ENCODE measurements around the gene EIF3I. TPM values are rescaled to one million over a fixed set of nuclear protein-coding genes. Genes with fewer than 3 reads are reported as not detected.

Gene EIF3I
- total and polyA plus RNA-seq, 8 donors: 21.1 to 444 (median 152) TPM

DNA sequence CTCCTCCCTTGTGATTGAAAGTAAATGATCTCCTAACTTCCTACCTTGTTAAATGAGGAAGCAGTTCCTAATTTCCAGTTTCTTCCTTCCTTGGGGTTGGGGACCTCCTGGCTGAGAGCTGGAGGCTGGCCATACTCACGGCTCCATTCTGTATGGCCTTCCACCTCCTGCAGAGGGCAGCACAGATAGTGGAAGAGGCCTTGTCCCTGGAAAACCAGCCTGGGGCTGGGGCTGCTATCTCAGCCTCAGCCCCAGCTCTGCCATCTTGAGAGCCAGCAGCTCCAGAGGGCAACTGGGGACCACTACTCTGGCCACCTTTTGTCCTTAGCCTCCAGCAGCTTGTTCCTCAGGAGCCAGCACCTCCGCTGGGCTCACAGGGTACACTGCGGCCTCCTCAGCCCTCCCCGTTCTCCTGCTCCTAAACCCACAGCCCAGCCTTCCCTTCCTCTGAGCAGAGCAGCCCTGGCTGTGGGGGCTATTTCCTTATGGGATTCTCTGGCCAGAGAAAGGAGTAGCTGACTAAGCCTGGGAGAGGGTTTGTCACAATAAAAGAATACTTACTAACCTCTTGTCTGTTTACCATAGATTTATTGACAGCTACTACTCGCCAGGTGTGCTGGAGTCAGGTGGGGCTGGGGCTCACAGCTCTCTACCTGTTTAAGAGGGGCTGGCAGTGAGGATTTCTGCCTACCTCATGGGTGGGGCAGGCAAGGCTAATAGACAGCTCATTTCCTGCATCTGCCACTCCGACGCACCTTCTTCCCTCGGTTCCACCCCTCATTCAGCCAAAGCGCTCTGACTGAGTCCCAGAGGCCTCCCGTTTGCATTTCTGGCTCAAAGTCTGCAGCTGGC is 6.4 kb upstream of the EIF3I start:
- intact Hi-C loops (cut with DNase I; ENCODE audit: low total_unique reads): no loop called here
- WGBS, 5 donors: 67 to 77% (median 74%) methylated on average over 10 of the region's 10 CpGs
- no peaks in the 10 kb centered on the region for H3K27me3 ChIP-seq
- TF ChIP-seq EP300 (IDR thresholded peaks at IDR 0.05): no peak
- TF ChIP-seq POLR2AphosphoS5 (IDR thresholded peaks at IDR 0.05): peak in 1 of 3 donors; percentile 44
- TF ChIP-seq, protein P1, sequence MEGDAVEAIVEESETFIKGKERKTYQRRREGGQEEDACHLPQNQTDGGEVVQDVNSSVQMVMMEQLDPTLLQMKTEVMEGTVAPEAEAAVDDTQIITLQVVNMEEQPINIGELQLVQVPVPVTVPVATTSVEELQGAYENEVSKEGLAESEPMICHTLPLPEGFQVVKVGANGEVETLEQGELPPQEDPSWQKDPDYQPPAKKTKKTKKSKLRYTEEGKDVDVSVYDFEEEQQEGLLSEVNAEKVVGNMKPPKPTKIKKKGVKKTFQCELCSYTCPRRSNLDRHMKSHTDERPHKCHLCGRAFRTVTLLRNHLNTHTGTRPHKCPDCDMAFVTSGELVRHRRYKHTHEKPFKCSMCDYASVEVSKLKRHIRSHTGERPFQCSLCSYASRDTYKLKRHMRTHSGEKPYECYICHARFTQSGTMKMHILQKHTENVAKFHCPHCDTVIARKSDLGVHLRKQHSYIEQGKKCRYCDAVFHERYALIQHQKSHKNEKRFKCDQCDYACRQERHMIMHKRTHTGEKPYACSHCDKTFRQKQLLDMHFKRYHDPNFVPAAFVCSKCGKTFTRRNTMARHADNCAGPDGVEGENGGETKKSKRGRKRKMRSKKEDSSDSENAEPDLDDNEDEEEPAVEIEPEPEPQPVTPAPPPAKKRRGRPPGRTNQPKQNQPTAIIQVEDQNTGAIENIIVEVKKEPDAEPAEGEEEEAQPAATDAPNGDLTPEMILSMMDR (IDR thresholded peaks at IDR 0.05): peak in 5 of 7 experiments; percentile 36 to 75 (median 61)
- no peak for TF ChIP-seq POLR2A (IDR thresholded peaks at IDR 0.05)
- peak; percentile 73 to 88 for DNase-seq
- peaks cover 6 to 30% (median 16%) of the 10 kb centered on the region in 4 donors for H3K4me1 ChIP-seq
- H3K27ac ChIP-seq: peak overlapping the region in 2 of 5 donors; percentile 41 to 42
- no peaks in the 10 kb centered on the region for H3K9me3 ChIP-seq
- peaks cover 20 to 66% (median 59%) of the 10 kb centered on the region in 4 donors for H3K36me3 ChIP-seq
- H3K4me3 ChIP-seq: no peak overlapping the region

DNA sequence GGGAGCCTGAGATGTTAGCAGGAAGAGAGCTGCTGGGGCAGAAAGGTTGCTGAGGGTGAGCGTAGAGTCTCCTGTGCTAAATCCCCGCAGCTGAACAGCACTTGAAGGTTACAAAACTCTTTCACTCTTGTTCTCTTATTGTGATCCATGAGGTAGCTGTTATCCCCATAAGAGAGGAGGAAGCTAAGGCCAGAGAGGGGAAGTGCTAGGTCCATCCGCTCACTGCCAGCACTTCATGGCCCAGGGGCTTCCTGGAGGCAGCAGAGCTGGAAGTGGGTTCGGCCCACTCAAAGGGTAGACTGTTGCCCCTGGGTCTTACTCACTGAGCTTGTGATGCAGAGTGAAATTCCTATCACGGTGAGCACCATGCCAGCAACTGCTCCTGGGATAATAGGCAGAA is 5.6 kb upstream of the EIF3I start:
- Histone ChIP-seq H3K36me3 (peaks cover 20 to 66% (median 59%) of the 10 kb centered on the region in 4 donors), H3K27me3 (no peaks in the 10 kb centered on the region), H3K27ac (peak overlapping the region in 1 of 5 donors; percentile 41), H3K4me1 (peaks cover 13 to 37% (median 23%) of the 10 kb centered on the region in 4 donors), H3K9me3 (no peaks in the 10 kb centered on the region), H3K4me3 (no peak overlapping the region)
- intact Hi-C loops (cut with DNase I; ENCODE audit: low total_unique reads): no loop called here
- no peak for DNase-seq
- TF ChIP-seq, protein P1 (IDR thresholded peaks at IDR 0.05): no peak
- no peak for TF ChIP-seq EP300 (IDR thresholded peaks at IDR 0.05)
- no peak for TF ChIP-seq POLR2A (IDR thresholded peaks at IDR 0.05)
- TF ChIP-seq POLR2AphosphoS5 (IDR thresholded peaks at IDR 0.05): no peak
- 87 to 94% (median 90%) methylated on average over 5 of the region's 5 CpGs for WGBS, 5 donors

DNA sequence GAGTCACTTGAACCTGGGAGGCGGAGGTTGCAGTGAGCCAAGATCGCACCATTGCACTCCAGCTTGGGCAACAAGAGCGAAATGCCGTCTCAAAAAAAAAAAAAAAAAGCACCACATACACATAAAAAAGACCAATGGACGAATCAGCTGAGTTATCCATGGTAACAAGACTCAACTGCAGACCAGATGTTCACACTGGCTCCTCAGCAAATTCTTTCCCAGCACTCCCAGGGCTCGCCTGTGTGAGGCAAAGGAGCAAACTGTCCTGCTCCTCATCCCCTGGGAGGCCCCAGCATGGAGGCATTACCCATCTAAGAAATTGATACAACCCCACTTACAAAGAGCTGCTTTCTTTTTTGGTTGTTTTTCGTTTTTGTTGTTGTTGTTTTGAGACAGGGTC is 3.2 kb upstream of the EIF3I start:
- no peak overlapping the region for H3K27ac ChIP-seq
- no peaks in the 10 kb centered on the region for H3K9me3 ChIP-seq
- WGBS, 5 donors: 82 to 89% (median 85%) methylated on average over 7 of the region's 7 CpGs
- TF ChIP-seq EP300 (IDR thresholded peaks at IDR 0.05) (no peak), POLR2AphosphoS5 (IDR thresholded peaks at IDR 0.05) (no peak), POLR2A (IDR thresholded peaks at IDR 0.05) (no peak)
- TF ChIP-seq, protein P1 (IDR thresholded peaks at IDR 0.05): no peak
- DNase-seq: no peak
- no peaks in the 10 kb centered on the region for H3K27me3 ChIP-seq
- peaks cover 20 to 66% (median 58%) of the 10 kb centered on the region in 4 donors for H3K36me3 ChIP-seq
- intact Hi-C loops (cut with DNase I; ENCODE audit: low total_unique reads): no loop called here
- H3K4me1 ChIP-seq: peaks cover 25 to 51% (median 40%) of the 10 kb centered on the region in 4 donors
- no peak overlapping the region for H3K4me3 ChIP-seq

DNA sequence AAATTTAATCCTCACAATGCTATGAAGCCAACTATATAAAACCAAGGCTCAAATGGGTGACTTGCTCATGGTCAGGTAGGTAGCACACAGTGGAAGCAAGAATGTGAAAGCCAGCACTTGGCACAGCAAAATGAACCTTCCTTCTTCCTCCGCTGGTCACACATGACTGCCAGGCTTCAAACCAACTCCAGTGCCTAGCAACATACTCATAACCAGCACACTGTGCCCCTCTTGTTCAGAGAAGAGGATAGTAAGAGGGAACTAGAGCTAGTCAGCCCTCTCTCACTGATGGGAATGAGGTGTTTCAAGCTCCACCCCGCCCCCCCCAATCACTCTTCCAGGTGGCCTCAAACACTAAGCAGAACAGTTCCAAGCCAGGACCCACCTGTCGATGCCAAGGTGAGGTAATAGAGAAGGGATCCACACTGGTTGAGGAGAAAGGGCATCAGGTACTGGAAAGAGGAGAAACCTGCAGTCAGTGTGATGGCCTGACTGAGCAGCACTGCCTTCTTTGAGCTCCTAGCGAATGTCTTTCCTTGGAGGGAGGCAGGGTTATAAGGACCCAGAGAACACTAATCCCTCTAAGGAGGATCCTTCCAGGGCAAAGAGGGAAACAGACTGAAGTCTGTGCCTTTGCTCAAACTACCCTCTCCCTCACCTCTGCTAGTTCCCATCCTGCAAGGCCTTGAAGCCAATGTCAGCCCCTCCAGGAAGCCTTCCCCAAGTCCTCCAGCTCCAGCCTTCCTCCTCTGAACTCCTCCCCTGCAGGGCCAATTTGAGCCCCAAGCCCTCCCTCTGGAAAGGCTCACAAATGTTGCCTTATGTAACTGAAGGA is 1.2 kb upstream of the EIF3I start:
- Histone ChIP-seq H3K9me3 (no peaks in the 10 kb centered on the region), H3K4me3 (peak overlapping the region; percentile 88 to 95 (median 92)), H3K36me3 (peaks cover 26 to 67% (median 59%) of the 10 kb centered on the region in 4 donors), H3K27ac (peak overlapping the region in 4 of 5 donors; percentile 90 to 97 (median 94)), H3K4me1 (peaks cover 28 to 52% (median 38%) of the 10 kb centered on the region in 4 donors), H3K27me3 (no peaks in the 10 kb centered on the region)
- 86 to 92% (median 91%) methylated on average over 3 to 4 of the region's 4 CpGs for WGBS, 5 donors
- intact Hi-C loops (cut with DNase I; ENCODE audit: low total_unique reads): no loop called here
- DNase-seq: no peak
- no peak for TF ChIP-seq POLR2A (IDR thresholded peaks at IDR 0.05)
- TF ChIP-seq EP300 (IDR thresholded peaks at IDR 0.05): no peak
- TF ChIP-seq POLR2AphosphoS5 (IDR thresholded peaks at IDR 0.05): no peak
- TF ChIP-seq, protein P1 (IDR thresholded peaks at IDR 0.05): no peak
